GM19395 (cell line): ENCODE results near the gene AQP12A.

Experiments used
- ATAC-seq: cut with Tn5 transposase; IDR thresholded peaks from one replicate; pipeline ENCODE4 v1.9.1; 2021; ENCODE audit warnings: mild to moderate bottlenecking, moderate library complexity; ENCODE audit not compliant: unreplicated experiment

Gene AQP12A

DNA sequence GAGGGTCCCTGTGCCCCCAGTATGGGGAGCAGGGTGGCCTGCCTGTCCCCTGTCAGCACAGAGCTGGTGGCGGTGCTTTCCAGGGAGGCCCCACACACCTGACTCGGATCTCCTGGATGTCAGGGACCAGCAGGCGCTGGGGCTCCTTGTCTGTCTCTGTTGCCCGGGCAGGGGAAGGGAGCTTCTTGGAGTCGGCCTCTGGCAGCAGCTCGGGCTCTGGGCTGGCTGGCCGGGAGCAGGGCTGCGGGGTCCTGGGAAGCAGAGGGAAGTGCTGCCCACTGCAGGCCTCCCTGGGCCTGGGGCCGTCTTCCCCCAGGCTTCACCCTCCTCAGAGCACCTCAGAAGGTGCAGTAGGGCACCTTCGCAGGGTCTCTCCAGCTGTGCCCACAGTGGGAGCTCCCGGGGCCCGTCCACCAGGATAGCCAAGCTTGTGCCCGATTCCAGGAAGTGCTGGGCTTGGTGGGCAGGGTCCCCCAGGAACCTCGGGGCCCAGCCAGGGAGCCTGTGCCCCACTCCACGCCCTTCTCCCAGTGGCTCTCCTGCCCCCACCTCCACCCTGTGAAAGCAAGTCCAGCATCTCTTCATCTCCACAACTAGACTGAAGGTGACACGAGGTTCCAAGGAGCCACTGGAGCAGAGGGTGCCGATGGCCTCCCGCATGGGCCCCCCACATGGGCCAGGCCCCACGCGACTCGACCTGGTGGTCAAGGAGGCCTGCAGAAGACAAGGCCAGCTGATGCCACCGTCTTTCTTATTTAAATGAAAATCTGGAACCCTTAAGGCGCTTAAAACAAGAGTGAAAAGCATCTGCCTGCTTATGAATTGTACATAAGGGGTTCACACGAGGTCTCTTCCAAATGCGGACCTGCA, 28.2 kb downstream of the AQP12A start:
- ATAC-seq, result no peak

DNA sequence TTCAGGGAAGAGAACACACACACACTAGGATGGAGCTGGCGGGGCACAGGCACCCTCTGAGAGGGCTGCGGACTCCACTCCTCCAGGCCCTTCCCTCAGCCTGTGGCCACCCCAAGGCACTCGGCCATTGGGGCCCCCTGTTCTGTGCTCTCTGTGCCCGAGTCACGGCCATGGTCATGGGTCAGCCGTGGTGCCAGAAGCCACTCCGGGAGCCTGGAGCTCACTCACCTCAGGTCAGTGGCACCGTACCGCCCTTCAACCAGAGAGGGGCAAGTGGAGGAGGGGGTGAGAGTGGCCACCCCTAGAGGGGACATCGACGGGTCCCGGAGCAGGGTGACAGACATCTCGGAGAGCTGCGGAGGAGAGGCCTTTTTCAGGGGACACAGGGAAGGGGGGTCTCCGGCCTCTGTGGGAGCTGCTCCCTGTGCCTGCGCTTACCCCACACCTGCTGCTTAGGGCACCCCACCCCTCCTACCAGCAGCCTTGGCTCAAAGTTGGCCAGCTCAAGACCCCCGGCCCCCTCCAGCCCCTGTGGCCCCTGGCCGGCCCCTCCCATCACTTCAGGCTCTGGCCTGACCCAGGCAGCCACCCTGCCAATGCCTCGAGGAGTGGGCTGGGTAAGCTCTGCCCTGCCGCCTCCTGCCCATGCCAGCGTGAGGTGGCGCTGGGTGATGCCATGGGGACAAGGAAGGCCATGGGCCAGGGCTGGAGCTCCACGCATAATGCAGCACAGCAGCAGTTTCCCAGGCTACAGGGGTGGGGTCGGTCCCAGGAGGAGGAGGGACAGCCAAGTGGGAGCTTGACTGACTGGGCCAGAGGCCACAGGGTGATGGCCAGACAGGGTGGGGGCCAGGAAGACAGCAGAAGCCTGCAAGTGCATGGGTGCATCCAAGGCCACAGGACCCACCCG, 29.3 kb downstream of the AQP12A start:
- ATAC-seq, result no peak

DNA sequence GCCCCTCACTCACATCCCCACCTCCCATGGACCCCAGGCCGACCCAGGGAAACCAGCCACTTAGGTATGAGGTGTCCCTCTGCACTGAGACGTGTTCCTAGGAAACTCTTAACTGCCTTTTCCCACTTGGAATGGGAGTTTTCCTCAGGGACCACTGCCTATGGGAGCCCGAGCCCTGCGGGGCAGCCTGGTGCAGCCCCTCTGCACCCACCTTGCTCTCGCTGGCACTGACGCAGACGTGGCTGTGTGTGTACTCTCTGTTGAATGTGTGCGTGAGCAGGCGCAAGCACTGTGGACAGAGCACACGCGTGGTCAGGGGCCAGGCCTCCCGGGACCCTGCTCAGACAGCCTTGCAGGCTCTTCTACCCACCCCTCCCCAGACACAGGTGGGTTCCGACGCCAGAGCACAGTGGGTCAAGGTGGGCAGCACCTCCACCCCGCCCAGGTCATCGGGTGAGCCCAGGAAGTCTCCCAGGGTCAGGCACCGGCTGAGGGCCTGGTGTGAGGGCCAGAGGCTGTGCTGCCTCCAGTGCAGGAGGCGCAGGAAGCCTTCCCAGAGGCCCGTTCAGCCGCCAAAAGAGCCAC, 30.0 kb downstream of the AQP12A start:
- ATAC-seq, result no peak

DNA sequence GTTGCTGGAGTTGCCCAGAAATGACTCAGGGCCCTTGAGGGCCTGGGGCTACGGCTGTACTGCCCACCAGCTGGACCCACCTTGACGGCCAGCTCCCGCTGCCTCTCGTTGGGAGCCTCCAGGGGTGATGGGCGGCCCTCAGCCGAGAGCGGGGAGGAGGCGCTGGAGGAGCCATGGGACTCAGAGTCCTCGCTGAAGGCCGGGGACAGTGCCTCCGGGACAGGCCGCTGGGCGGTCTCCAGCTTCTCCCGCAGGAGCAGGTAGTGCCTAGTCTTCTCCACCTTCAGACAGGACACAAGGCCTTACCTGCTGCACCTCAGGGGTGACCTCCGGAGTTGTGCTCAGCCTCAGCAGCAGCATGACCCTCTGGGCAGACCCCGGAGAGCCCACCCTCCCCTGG, 30.7 kb downstream of the AQP12A start:
- ATAC-seq, result no peak

DNA sequence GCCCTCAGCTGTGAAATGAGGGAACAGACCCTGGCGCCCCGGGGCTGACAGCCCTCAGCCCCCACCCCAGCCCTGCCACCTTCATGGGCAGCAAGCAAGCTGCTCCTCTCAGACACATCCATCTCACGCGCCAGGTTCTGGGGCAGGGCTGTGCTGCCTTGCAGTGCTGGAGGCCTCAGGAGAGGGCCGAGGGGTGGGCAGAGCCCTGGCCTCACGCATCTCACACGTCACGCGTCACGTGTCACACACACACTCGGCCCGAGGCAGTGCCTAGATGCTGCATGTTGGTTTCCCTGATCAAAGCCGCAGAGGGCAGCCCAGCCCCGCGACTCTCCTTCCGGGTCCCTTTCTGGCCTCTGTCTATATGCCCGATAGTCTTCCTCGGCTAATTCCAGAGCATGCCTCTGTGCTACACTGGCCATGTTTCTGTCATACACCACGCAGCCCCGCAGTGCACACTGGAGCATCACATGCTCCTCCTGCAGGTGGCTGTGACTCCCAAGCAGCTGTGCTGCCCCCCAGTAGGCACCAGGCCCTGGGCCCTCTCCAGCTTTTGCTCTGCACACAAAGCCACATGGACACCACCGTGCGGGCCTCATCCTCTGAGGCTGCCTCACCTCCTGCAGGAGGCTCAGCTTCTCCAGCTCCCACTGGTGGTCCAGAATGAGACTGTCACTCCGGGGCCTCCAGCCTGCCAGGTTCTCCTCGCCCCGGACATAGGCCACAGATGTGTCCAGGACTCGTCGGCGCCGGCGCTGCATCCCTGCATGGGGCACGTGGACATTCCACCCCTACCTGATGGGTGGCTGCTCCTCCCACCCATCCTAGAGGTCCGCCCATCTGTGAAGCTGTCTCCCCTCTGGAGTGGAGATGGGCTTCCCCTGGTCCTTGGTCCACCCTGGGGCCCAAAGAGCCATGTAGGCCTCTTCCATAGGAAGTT, 31.4 kb downstream of the AQP12A start:
- ATAC-seq, result no peak

DNA sequence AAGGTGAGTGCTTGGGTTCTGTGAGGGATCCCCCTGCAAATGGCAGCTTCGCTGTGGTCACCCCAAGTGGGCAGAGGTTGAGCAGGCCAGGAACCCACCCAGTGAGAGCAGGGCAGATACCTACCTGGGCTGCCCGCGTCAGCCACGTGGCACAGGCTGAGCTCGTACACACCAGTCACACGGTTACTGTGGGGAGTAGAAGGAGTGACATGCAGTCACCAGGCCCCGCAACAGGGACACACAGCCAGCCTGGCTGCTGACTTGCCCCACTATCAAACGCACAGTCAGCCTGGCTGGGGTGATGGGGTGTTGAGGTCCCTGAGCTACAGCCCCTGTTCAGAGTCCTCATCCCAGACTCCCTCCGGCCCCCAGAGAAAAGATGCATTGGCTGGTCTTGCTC, 32.2 kb downstream of the AQP12A start:
- ATAC-seq, result no peak

DNA sequence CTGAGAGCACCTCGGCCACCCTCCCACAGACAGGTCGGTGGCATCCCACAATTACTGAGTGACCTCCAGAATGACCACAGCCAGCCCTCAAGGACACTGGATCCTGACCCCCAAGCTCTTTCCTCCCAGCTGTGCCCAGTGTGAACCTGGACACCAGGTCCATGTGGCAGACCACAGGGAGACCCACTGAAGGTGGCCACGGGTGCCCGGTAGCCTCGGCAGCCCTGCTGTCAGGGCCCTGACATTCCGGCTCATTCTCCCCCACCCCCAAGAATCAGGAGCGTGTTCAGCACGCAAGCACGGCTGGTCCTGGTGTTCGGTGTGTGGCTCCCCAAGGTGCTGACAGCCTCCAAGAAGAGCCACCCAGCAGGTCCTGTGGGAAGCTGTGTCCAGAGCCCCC, 32.8 kb downstream of the AQP12A start:
- no peak for ATAC-seq

DNA sequence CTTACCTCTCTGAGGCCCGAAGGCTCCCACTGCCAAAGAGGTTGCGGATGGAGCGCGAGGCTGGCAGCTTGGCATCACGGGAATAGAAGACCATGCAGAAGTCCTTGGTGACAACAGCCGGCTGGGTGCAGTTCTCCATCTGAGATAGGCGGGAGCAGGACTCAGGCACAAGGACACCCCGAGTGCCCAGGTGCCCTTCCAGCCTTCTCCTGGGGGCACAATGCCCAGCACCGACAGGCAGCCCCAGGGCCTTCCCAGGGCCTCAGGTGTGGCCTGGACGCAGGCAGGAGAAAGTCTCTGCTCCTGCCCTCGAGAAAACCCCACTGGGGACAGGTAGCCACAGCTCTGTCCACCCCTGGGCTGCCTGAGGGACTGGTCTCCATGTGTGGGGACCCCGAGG, 33.6 kb downstream of the AQP12A start:
- no peak for ATAC-seq

DNA sequence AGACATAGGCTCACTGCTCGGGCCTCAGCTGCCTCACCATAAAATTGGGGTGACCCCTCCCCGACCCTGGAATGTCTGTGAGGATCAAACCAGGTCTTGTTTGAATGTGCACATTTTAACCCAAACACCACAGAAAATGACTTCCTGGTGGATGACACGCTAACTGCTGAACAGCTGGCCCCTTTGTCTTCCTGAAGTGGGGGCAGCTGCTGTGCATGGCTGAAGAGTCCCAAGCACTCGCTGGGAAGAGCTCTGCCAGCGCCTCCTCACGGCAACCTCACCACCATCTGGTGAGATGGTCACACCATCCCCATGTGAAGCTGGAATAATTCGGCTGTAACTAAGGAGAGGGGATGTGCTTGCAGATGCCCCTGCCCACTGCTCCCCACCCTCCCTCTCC, 34.0 kb downstream of the AQP12A start:
- no peak for ATAC-seq

DNA sequence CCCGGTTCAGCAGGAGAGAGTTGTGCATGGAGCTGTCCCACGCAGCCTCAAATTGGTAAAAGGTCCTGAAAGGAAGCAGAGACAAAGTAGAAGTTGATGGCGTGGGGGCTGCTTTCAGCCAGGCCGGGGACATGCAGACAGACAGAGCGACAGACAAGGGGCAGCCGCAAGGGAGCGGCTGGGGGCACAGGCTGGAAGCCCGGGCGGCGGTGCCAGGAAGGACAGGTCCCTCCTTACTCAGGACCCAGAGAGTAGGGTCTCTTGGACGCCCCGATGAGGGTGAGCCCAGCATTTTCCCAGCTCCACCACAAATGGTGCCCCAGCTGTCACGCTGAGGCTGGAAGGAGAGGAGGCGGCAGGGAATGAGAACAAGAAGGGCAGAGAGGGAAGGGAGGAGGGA, 35.2 kb downstream of the AQP12A start:
- ATAC-seq, result no peak

DNA sequence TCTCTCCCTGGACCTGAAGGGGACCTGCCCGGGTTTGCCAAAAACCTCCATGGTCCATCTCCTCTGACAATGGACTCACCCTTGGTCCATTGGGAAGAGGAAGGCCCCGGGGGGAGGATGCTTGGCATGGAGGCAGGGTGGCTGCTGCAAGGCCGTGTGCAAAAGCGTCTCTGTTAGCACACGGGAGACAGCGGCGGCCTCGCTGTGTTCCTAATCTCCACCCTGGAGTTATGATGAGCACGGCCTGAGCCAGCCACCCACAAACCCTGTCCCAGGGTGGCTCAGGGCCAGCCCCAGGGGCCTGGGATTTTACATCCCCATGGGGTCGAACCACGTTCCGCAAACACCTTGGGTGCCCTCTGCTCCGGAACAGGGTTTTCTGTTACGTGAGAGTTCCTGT, 35.8 kb downstream of the AQP12A start:
- no peak for ATAC-seq

DNA sequence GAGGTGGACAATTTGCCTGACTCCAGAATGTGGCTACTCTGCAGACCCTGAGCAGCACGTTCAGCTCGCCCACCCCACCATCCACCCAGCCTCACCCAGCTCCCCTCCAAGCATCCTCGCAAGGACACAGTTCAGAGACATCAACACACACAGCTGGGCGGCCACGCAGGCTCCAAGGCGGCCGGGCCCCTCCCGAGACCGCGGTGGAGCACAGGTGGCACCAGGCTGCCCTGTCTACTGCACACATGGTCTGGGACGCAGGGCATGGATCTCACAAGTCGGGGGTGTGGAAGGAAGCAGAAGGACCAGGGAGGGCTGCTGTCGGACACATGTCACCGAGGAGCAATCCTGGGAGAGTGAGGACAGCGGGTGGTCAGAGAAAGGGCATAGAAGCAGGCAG, 36.2 kb downstream of the AQP12A start:
- no peak for ATAC-seq

DNA sequence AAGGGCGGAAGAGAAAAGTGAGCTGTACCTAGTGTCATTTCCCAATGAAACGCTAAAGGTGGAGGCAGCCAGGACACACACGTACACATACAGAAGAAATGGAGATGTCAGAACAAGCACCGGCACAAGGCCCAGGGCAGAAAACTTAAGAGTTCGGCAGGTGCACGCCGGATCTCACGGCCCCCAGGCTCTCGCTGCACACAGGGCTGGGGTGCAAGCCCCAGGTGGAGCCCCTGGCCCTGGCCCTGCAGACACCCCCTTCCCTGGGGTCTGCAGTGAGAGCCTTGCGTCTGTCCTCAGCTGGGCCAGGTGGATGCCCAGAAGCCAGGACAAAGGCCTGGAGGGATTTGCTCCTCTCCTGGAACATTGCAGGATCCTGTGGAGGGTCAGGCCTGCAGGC, 36.7 kb downstream of the AQP12A start:
- ATAC-seq, result no peak

DNA sequence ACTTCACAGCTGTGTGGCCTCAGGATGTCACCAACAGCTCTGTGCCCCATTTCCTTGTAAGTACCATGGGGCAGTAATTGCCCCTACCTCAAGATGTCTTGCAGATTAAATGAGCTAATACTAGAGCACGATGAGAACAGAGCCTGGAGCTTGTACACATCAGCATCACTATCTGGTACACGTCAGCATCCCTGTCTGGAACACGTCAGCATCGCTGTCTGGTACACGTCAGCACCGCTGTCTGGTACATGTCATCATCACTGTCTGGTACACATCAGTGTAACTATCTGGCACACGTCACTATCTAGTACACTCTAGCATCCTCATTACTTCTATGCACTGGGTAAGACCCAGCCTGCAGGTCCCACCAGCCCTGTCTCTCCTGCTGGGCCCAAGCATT, 37.2 kb downstream of the AQP12A start:
- ATAC-seq, result no peak

DNA sequence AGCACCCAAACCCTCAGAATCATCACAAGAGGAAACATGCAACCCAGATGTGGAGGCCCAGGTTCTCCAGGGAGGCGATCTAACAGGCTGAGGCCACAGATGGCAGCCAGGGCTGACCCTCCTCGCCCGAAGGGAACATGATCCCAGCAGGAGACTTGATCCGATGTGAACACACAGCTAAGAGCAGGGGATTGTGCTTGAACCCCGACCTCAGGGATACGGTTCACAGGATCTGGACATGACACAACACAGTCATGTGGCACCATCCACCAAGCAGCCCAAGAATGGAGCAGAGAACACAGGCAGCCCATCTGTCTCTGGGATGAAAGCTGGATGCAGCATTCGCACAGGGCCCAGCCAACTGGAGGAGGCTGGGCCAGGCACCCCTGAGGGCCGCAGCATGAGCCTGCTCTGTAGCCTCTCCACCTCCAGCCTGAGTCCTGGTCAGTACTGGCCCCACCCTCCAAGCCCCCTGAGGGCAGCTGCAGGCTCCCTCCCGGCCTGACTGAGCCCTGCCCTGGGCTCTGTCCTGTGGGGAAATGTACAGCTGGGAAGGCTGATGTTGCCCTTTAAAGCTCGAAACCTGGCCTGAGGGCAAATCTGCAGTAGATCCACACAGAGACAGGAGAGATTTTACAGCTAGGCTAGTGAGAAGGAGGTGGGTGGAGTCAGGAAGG, 39.0 kb downstream of the AQP12A start:
- no peak for ATAC-seq

DNA sequence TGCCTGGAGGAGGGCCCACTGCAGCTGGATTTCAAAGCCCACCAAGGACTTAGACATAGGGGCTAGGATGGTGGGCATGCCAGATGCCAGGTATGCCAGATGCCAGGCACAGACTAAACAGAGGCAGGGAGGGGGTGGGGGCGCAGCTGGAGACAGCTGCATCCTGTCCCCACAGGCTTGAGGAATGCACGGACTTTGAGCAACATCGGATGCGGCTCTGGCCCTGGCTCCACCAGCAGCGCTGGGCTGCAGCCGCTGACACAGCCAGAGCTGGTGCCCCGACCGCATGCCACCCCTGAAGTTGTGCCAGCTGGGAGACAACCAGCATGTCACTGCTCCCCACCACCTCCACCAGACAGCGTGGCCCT, 39.5 kb downstream of the AQP12A start:
- no peak for ATAC-seq

DNA sequence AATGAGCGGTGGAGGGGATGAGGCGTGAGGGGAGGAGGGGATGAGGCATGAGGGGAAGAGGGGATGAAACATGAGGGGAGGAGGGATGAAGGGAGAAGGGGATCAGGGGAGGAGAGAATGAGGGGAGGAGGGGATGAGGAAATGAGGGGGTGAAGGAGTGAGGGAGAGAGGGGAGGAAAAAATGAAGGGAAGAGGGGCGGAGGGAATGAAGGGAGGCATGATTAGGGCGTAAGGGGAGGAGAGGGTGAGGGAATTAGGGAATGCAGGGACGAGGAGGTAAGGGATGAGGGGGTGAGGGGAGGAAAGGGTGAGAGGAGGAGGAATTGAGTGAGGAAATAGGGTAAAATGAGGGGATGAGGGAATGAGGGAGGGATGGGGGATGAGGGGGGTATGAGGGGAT, 40.5 kb downstream of the AQP12A start:
- ATAC-seq, result no peak

DNA sequence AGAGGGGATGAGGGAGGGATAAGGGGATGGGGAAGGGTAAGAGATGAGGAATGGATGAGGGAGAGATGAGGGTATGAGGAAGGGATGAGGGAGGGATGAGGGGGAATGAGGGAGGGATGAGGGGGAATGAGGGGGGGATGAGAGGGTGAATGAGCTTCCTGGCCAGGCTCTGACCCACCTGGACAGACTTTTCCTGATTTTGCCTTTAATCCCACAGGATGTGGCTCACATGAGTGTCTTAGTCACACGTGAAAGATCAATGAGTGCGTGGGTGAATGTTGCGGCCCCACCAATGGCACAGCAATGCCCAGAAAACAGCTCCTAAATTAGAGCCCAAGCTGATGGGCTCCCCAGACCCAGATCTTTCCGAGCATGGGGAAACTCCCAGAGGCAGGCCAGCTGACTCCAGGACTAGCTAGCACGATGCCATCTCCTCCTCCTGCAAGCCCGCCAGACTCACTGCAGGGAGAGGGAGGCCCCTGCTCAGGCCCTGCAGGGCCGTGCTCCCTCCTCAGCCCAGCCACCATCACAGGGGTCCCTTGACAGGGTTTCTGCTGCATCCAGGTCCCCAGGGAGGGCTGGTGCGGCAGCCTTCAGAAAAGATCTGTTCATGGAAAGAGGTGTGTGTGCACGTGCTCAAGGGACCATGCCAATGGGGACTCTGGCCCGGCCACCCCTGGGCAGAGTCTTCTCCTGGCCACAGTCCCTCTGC, 41.4 kb downstream of the AQP12A start:
- ATAC-seq, result no peak

DNA sequence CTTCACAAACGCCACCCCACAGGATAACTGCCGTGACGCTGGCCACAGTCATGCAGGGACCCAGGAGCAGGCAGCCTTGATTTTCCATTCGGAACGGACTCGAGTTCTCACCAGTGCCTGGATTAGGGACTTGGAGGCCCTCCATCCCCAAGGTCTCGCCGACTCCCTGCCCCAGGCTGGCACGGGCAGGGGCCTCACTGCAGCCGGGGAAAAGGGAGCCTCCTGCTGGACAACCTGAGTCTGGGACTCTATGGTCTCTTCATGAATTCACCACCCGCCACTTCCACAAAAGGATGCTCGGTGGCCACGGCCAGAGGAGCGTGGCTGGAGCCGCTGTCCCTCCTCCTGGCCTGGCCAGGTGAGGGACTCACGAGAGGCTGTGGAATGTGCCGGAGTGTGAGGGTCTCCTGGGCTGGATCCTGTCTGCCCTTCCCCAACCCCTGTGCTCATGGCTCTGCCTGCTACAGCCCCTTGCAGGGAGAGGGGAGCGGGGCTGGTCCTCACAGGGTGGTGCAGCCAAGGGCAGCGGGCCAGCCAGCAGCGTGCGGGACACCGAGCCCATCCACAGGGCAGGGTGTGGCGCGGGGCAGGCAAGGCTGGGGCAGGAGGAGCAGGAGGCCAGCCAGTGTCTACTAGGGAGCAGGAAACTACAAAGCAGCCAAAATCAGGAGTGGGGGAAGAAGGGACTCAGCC, 42.3 kb downstream of the AQP12A start:
- ATAC-seq, result no peak
